Measurements from ENCODE around the gene FBXL16.

FBXL16 gene

DNA sequence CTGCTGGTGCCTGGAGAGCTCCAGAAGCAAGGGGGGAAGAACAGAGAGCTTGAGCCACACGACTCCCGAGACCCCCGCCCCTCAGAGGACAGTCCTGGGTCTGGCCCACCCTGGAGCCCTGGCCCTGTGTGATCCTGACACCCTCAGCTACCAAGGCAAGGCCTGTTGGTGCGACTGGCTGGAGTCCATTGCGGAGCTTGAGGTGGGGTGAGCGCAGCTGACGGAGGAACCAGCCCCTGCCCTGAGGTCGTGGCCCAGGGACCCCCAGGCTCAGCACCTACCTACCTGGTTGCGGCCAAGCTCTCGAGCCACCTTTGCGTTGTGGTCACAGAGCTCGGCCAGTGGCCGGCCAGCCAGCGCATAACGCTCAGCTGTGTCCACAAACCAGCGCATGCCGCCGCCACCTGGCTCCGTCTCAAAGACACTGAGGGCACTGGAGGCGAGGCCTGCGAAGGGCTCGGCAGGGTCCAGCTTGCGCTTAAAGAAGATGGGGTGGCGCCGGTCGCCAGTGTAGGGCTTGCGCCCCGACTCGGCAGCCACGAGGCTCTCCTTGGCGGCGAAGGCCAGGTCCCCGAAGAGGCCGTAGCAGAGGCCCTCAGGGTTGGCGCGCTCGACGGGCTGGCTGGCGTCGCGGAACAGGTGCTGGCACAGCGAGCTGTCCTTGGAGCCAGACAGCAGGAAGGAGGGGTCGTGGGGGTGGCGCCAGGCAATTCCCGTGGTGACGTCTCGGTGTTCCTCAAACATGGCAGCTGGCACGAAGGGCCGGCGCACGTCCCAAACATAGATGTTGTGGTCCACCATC, 18.9 kb downstream of the FBXL16 start:
- no peak for FAIRE-seq

DNA sequence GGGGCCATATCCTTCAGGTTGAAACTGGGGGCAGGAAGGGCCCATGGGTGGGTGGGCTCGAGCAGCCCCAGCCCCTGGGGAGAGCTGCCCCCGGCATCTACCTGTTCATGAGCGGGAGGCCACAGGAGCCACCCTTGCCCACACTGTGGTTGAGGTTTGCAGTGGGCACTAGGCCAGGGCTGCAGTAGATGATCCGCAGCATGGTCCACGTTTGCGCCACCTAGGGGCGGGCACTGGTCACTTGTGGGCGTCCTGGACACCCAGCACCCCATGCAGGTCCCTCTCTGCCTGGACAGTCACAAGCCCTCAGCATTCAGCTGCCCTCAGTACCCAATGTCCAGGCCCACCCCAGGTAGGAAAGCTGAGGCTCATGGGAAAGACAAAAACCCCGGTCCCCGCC, 19.6 kb downstream of the FBXL16 start:
- no peak for FAIRE-seq

DNA sequence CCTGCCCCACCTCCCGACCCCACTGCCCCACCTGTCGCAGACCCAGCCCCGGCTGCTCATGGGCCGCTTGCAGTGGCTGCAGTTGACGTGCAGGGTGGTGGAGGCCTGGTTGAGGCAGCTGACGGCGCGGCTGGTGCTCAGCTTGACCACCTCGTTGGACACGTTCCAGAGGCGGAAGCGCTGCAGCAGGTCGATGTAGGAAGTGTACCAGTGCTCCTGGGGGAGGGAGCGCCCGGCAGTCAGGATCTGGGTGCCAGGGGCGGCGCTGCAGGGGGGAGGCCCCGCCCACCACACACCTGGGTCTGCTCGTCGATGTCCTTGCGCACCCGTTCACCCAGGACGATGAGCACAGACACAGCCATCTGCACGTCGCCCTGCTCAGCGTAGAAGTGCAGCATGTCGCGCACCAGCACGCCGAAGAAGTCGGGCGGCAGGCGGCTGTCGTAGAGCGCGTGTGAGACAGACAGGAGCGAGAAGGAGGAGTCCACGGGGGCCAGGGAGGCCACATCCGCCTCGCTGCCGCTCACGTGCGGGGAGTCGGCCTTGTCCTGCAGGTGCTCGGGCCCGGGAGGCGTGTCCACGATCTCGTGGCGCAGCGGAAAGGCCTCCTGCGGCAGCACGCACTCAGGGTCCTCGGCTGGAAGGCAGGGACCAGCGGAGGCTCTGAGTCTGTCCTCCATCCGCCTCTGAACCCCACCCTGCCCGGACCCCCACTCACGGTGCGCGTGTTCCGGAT, 20.5 kb downstream of the FBXL16 start:
- FAIRE-seq: no peak

DNA sequence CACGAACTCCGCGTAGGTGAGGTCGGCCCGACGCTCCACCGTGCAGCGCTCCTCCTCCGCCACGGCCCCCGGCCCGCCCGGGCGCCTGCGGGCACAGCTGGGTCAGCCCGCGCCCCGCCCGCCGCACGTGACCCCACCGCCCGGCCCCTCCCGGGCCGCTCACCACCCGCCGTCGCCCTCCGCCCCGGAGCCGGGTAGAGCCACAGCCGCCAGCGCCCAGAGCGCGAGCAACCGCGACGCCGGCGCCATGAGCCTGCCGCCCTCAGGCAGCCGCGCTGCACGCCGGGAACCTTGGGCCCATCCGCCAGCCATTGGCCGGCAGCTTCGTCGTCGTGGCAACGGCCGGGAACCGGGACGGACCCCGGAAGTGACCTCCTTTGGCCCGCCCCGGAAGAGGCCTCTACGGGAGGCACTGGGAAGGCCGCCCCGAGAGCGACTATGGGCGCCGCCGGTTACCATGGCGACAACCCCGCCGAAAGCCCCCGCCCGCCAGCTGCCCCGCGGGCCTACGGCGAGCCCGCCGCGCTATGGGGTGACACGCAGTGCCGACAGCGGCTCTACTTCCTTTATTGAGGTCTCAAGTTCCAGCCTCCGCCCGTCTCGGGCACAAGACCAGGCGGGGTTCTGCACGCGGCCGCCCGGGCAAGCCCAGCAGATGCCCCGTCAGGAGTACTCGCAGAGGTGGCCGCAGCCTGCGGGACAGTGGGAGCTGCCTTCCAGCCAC, 21.4 kb downstream of the FBXL16 start, which contains the start of gene JMJD8:
Gene JMJD8 (minus strand): TSS at position 264 of the 724 bp plus-strand sequence. CDS start 15 bp downstream, at position 249.
- no peak for FAIRE-seq

DNA sequence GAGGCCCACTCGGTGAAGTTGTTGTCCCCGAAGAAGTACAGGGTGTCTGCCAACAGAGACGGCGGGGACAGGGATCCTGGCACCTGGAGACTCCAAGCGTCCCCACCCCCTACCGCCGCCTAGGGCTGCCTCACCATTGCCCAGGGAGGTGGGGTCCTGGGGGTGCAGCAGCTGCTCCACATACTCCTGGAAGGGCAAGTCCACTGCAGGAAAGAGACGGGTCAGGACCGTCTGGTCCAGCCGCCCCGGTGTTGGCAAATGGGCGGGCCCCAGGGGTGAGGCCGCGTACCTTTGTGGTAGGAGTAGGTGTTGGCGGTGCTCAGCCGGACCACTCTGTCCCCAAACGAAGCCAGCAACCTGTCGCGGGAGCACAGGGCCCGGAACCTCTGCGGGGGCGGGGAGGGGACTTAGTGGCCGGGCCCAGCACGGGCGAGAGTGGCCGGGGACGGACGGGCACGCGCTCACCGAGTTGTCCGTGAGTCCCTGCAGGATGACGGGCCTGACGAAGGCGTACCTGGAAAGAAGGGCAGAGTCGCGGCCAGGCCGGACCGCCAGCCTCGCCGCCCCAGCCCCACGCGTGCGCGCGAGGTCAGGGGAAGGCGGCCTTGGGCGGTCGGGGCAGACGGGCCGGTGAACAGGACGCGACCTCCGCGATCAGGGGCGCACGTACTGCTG, 22.1 kb downstream of the FBXL16 start:
- FAIRE-seq: no peak

DNA sequence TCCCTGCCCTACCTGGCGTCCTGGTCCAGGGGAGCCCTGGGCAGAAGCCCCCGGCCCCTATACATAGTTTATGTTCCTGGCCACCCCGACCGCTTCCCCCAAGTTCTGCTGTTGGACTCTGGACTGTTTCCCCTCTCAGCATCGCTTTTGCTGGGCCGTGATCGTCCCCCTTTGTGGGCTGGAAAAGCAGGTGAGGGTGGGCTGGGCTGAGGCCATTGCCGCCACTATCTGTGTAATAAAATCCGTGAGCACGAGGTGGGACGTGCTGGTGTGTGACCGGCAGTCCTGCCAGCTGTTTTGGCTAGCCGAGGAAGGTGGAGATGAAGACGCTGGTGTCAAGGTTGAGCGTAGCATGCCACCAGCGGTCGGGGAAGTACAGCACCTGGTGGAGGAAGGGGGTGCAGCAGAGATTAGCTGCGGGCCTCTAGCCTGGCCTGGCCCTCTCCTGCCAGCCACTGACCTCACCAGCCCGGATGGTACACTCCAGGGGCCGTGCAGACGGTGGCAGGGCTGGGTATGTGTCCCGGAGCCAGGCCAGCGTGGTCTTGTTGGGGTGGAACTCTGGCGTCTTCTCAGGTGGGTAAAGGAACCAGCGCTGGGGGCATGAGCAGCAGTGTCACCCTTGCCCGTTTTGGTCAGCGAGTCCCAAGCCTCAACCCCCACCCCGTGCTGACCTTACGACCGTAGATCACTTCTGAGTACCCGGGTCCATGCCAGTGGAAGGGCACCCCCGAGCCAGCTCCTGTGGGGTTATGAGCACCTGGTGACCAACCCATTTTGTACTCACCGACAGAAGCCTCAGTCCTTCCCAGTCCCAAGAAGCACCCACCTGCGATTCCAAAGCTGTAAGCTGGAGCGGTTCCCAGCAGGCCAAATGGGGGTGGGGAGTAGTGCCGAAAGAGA, 22.9 kb downstream of the FBXL16 start:
- no peak for FAIRE-seq

DNA sequence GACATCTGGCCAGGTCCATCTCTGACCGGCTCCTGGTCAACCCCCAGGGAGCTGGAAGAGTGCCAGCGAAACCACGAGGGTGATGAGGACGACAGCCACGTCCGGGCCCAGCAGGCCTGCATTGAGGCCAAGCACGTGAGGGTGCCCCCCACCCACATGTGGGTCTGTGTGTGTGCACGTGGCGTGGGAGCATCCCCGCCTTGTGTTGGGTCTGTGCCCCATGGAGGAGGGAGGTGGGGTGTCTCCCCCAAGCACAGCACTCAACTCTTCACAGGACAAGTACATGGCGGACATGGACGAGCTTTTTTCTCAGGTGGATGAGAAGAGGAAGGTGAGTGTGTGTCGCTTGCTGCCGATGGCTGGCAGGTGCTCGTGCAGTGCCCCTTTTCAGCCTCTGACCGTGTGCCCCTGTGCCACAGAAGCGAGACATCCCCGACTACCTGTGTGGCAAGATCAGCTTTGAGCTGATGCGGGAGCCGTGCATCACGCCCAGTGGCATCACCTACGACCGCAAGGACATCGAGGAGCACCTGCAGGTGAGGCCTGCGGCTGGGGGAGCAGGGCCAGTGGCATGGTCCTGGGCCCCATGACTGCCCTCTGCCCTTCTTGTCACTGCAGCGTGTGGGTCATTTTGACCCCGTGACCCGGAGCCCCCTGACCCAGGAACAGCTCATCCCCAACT, 23.7 kb downstream of the FBXL16 start:
- no peak for FAIRE-seq

DNA sequence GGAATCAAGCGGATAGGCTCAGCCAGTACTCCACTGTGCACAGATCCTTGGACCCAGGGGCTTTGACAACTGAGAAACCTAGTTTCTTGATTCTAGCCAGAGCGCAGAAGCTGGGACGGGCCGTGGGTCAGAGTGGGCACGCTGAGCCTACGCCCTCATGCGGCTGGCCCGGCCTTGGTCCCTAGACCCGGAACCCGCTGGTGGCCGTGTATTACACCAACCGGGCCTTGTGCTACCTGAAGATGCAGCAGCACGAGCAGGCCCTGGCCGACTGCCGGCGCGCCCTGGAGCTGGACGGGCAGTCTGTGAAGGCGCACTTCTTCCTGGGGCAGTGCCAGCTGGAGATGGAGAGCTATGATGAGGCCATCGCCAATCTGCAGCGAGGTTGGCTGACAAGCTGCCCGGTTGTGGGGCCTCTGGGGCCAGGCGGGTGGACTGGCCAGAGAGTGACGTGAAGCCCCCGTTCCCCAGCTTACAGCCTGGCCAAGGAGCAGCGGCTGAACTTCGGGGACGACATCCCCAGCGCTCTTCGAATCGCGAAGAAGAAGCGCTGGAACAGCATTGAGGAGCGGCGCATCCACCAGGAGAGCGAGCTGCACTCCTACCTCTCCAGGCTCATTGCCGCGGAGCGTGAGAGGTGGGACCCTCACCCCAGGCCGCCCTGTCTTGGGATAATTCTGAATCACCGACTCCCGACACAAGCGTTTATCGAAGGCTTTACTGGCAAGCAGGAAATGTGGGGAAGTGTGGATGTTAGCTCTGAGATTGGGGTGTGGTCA, 24.4 kb downstream of the FBXL16 start:
- no peak for FAIRE-seq

DNA sequence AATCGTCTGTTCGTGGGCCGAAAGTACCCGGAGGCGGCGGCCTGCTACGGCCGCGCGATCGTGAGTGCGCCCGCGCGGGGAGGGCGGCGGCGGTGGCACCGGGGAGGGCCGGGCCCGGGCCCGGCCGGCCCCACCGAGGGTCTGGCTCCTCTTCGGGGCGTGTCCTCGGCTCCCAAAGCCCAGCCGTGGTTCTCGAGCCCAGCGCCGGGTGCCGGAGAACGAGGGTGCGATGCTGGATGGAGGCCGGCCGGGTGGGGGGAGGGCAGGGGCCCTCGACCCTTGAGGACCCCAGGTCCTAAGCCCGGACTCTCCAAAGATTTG, 25.0 kb downstream of the FBXL16 start:
- FAIRE-seq: no peak

DNA sequence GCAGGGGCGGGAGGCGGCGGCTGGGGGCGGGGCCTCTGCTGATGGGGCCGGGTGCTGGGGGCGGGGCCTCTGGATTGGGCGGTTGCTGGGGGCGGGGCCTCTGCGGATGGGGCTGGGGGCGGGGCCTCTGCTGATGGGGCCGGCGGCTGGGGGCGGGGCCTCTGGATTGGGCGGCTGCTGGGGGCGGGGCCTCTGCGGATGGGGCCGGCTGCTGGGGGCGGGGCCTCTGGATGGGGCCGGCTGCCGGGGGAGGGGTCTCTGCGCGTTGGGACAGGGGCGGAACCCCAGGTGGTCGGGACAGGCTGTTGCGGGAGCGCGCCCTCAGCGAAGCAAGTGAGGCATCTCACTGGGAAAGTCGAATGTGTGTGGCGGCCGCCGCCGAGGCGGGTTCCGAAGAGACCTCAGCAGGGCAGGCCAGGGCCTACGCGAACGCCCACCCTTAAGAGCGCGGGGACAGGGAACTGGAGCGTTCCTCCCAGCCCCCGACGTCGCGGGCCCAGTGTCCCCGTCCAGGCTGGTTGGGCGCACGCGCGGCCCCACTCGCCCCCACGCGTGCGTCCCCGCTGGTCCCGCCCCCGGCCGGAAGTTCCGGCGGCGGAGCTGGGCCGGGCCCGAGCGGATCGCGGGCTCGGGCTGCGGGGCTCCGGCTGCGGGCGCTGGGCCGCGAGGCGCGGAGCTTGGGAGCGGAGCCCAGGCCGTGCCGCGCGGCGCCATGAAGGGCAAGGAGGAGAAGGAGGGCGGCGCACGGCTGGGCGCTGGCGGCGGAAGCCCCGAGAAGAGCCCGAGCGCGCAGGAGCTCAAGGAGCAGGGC, 25.6 kb downstream of the FBXL16 start, which contains the start of gene STUB1:
Gene STUB1 (plus strand): TSS at position 597 of the 811 bp plus-strand sequence. CDS start 116 bp downstream, at position 713.
- FAIRE-seq: no peak

DNA sequence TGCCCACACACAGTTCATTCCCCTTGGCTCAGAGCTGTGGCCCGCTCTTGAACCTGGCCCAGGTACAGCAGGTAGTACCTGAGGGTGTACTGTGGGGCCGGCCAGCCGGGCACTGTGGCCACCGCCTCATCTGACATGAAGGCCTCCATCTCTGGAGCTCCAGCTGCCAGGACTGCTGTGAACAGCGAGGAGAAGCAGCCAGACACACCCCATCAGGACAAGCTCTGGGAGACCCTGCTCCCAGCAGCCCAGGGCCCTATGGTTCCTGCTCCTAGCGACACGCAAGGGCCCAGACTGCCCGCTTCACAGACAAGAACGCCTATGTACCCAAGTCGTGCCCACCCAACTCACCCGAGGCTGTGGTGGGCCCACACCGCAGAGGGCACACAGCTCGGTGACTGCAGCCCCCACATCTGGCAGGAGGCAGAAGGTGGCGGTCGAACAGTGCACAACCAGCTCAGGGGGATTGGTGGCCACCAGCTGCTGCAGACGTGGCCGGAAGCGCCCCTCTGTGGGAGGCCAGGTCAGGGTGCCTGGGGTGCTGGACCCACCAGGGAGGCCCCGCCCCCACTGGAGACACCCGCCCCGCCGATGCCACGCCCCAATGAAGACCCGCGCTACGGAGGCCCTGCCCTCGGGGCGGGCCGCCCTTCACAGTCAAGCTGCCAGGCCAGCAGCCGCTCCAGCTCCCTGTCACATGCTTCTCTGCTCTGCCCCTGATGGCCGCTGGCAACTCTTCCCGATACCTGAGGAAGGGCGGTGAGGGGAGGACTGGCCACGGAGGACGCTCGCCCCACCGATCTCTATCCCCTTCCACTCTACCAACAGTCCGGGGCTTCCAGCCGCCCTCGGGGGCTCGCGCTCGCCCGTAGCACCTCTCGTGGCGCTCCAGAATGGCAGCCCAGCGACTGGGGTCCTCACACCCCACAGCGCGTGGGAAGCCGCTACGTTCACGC, 26.5 kb downstream of the FBXL16 start:
- no peak for FAIRE-seq

DNA sequence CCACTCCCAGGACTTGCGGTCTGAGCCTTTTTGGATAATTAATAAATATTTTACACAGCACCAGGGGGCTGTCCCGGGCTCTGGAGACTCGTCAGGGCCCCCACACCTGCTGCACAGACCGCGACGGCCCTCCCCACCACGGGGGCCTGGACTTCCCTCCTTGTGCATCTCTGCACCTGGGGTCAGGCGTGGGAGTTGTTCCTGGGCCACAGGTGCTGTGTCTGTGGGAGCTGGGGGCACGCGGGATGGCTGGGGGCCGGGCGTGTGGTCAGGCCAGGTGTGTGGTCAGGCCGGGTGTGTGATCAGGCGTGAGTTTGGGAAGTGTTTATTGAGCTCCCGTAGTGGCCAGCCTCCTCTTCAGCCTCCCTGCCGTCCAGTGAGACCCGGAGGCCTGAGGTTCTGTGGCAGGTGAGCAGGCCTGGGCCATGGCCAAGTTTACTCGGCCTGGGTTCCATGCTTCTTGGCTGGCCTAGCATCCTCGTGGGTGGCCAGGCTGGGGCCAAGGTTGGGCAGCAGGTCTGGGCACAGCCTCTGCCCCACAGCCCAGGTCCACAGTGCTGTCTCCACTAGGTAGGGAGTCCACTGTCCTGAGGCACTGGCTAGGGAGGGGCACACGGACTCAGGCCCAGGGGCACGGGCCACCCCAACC, 27.3 kb downstream of the FBXL16 start:
- FAIRE-seq: no peak

DNA sequence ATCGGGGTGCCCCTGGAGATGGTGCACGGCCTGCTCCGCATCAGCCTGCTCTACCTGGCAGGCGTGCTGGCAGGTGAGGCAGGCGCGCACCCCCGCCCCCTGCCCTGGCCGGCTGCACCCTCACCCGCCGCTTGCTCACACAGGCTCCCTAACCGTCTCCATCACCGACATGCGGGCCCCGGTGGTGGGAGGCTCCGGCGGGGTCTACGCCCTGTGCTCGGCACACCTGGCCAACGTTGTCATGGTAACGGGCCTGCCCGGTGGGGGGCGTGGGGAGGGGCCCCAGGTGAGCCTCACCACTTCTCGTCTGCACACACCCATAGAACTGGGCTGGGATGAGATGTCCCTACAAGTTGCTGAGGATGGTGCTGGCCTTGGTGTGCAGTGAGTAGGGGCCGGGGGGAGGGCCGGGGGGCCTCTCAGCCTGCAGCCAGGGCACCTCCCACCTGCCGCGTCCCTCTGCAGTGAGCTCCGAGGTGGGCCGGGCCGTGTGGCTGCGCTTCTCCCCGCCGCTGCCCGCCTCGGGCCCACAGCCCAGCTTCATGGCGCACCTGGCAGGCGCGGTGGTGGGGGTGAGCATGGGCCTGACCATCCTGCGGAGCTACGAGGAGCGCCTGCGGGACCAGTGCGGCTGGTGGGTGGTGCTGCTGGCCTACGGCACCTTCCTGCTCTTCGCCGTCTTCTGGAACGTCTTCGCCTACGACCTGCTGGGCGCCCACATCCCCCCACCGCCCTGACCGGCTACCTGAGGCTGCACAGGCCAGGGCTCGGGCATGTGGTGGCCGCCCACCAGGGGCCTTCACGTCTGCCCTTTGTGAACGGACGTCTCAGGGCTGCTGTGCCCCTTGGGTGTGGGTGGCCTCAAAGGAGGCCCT, 28.0 kb downstream of the FBXL16 start:
- FAIRE-seq: no peak

DNA sequence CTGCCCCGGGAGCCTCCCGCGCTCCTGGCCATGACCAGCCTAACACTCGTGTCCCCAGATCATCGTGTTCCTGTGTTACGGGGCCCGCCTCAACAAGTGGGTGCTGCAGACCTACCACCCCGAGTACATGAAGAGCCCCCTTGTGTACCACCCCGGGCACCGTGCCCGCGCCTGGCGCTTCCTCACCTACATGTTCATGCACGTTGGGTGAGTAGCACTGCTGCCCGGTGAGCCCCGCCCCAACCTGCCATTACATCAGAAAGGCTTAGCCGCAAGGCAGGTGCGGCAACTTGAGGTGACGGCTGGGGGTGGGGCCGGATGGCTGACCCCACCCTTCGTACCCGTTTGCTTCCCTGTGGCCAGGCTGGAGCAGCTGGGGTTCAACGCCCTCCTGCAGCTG, 28.7 kb downstream of the FBXL16 start:
- no peak for FAIRE-seq

DNA sequence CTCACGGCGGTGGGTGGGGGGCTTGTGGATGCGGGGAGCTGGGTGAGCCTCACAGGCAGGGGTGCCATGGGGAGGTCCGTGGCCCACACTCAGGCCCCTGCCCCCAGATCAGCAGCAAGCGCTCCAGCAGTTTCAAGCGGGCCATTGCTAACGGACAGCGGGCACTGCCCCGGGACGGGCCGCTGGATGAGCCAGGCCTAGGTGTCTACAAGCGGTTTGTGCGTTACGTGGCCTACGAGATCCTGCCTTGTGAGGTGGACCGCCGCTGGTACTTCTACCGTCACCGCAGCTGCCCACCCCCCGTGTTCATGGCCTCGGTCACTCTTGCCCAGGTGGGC, 29.1 kb downstream of the FBXL16 start:
- no peak for FAIRE-seq

DNA sequence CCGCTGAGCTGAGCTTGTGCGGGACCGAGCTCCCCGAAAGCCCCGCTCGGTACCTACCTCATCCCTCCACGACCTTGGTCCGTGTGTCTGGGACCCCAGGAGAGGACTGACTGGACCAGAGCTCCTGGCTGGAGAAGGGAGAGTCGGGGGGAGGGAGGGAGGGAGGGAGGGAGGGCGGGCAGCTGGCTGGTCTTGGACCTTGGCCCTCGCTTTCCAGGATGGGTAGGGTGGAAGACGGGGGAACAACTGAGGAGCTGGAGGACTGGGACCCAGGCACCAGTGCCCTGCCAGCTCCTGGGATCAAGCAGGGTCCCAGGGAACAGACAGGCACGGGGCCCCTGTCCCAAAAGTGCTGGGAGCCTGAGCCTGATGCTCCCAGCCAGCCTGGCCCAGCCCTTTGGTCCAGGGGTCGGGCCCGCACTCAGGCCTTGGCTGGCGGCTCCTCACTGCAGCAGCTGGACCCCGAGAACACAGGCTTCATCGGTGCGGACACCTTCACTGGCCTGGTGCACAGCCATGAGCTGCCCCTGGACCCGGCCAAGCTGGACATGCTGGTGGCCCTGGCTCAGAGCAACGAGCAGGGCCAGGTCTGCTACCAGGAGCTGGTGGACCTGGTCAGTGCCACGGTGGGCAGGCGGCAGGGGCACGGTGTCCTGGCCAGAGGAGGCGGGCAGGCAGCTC, 29.6 kb downstream of the FBXL16 start:
- no peak for FAIRE-seq

Data from colon (tissue), 2 donors.